Activated CD4-positive, CD25-positive, alpha-beta regulatory T cell (primary cell): Measurements from ENCODE around the gene ARL2.
A peak's percentile ranks its signal among the peaks of the same experiment; 100 is the strongest.

Experiments
- DNase-seq, 4 experiments: peaks; one replicate each; lab custom pipeline; 2025; lab: John Stamatoyannopoulos, UW

ARL2 gene

GRCh38 chr11:65047581-65048422 is 33.8 kb downstream of the ARL2 start:
- peak in 1 of 4 experiments; percentile 18 for DNase-seq

- DNase-seq = no peak
Observed at GRCh38 chr11:65051398-65051858, 37.5 kb downstream of the ARL2 start.

GRCh38 chr11:65053827-65054508 is 40.0 kb downstream of the ARL2 start:
- peak in 1 of 4 experiments; percentile 17 for DNase-seq

GRCh38 chr11:65055538-65055937 is 41.6 kb downstream of the ARL2 start:
- no peak for DNase-seq

GRCh38 chr11:65056999-65057398 is 43.0 kb downstream of the ARL2 start:
- no peak for DNase-seq

GRCh38 chr11:65057526-65057925 is 43.6 kb downstream of the ARL2 start:
- no peak for DNase-seq

- DNase-seq = no peak
Observed at GRCh38 chr11:65058012-65058411, 44.1 kb downstream of the ARL2 start.

GRCh38 chr11:65058419-65059054 is 44.6 kb downstream of the ARL2 start, which contains the start of gene NAALADL1:
Gene NAALADL1, minus strand, starts transcription at chr11:65058553. Its CDS starts 32 bp downstream, at chr11:65058521.
- DNase-seq = no peak

- DNase-seq = no peak
Observed at GRCh38 chr11:65059523-65059922, 45.6 kb downstream of the ARL2 start.

- DNase-seq = no peak
Observed at GRCh38 chr11:65059959-65060824, 46.2 kb downstream of the ARL2 start.

- DNase-seq = peak in 2 of 4 experiments; percentile 33 to 53
Observed at GRCh38 chr11:65060913-65061408, 47.0 kb downstream of the ARL2 start.

- no peak for DNase-seq
Observed at GRCh38 chr11:65063532-65063931, 49.6 kb downstream of the ARL2 start.

- no peak for DNase-seq
Observed at GRCh38 chr11:65064847-65065240, 50.9 kb downstream of the ARL2 start.

GRCh38 chr11:65065851-65066250 is 51.9 kb downstream of the ARL2 start:
- no peak for DNase-seq

- DNase-seq = no peak
Observed at GRCh38 chr11:65066315-65066714, 52.4 kb downstream of the ARL2 start.

- no peak for DNase-seq
Observed at GRCh38 chr11:65066805-65067291, 52.9 kb downstream of the ARL2 start.

- no peak for DNase-seq
Observed at GRCh38 chr11:65067446-65067845, 53.5 kb downstream of the ARL2 start.

GRCh38 chr11:65069217-65069616 is 55.3 kb downstream of the ARL2 start:
- DNase-seq = no peak
